ENCODE measurements around the gene NUP155.
"Not testable (repeated sequence)": the region's sequence is repeated elsewhere in the genome, so short reads cannot be mapped to it uniquely, and the experiment has no call there.

DNA sequence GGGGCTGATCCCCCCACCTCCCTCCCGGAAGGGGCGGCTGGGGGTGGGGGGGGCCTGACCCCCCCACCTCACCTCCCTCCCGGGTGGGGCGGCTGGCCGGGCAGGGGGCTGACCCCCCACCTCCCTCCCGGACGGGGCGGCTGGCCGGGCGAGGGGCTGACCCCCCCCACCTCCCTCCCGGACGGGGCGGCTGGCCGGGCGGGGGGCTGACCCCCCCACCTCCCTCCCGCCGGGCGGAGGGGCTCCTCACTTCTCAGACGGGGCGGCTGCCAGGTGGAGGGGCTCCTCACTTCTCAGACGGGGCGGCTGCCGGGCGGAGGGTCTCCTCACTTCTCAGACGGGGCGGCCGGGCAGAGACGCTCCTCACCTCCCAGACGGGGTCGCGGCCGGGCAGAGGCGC is 44.5 kb upstream of the NUP155 start:
- not testable (repeated sequence) for TF ChIP-seq CTCF (IDR thresholded peaks at IDR 0.05 in 4 of 5, conservative IDR thresholded peaks at IDR 0.05 in 1 of 5); POLR2A (IDR thresholded peaks at IDR 0.05)

Measured in gastrocnemius medialis (tissue), 4 donors.